Ovary (tissue), 9 donors: ENCODE data around the gene OR2G3. TPM values are rescaled to one million over a fixed set of nuclear protein-coding genes. Genes with fewer than 3 reads are reported as not detected.

Experiments
- DNase-seq, 5 donors: peaks; one replicate each; pipeline ENCODE4 v3.0.0-alpha.2; 2019 to 2020
- H3K27ac ChIP-seq, 2 donors: fragments of 200-600 bp; one replicate each; pipeline versions ENCODE4 v1.5.1 to v1.8.0; 2019 to 2022
- H3K27me3 ChIP-seq: fragments of 200-600 bp; one replicate; pipeline ENCODE4 v1.8.0; 2022
- H3K36me3 ChIP-seq: fragments of 200-600 bp; sonication (generic); one replicate; pipeline ENCODE4 v1.5.1; 2019
- H3K4me1 ChIP-seq: one replicate; pipeline ENCODE4 v1.8.1; 2013; ENCODE audit warnings: mild to moderate bottlenecking, moderate library complexity; ENCODE audit not compliant: insufficient read depth
- H3K4me3 ChIP-seq: fragments of 200-600 bp; sonication (generic); one replicate; pipeline ENCODE4 v1.5.1; 2017
- H3K9me3 ChIP-seq, 2 donors: fragments of 200-600 bp in 1 of 2; sonication (generic) in 1 of 2; one replicate each; pipeline versions ENCODE4 v1.5.1 to v1.8.1; 2013 to 2019; ENCODE audit warnings: mild to moderate bottlenecking in 1 of 2, moderate library complexity in 1 of 2
- EP300 ChIP-seq: sonication (generic); formaldehyde crosslinking; IDR thresholded peaks from one replicate; pipeline ENCODE4 v1.6.1; 2017; ENCODE audit warnings: antibody characterized with exemption
- POLR2A ChIP-seq: fragments of 450-650 bp; IDR thresholded peaks from one replicate; pipeline ENCODE4 v1.6.1; 2017; ENCODE audit warnings: antibody characterized with exemption, mild to moderate bottlenecking, moderate library complexity
- WGBS, 3 donors: extraction: QIAGEN DNeasy Blood & Tissue Kit in 1 of 3; methylation state at CpG; one replicate each; pipeline versions ENCODE4 v1.1.5 to v1.1.7; 2013 to 2017; 5-methylcytosine and 5-hydroxymethylcytosine counted together
- intact Hi-C, 4 donors: fragments of 100-400 bp; cut with DNase I; formaldehyde crosslinking; loops; one replicate each; pipeline versions ENCODE4 v1.11.0 to v1.15.1; 2022 to 2023
- polyA plus RNA-seq, 2 donors: library from polyadenylated mRNA; stranded (reverse); fragments of 200-250 nt in 1 of 2; fragments of 350-450 nt in 1 of 2; fragmentation: Illumina TruSeq in 1 of 2; extraction: RNeasy Lipid Tissue Mini Kit (QIAGEN cat#74804) in 1 of 2; gene quantifications; one replicate each; pipeline ENCODE4 v1.2.3, GENCODE V29; 2013 to 2014
- small RNA-seq: library from RNA; depleted of rRNA; stranded (forward); fragments of <200 nt; gene quantifications from one replicate; pipeline ENCODE3, GENCODE V24; 2016
- total RNA-seq, 7 donors: library from RNA; depleted of rRNA in 2 of 7; stranded (reverse); fragments of >200 nt in 2 of 7; fragmentation: NEBNext Ultra II Directional in 3 of 7; extraction: Animal tissue kit (Norgen Biotek cat#: 25700) in 3 of 7; gene quantifications; one replicate each; pipeline versions ENCODE4 v1.1.0 to v1.2.4, GENCODE V29; 2016 to 2023
- TF ChIP-seq, protein P1 (sequence below), 3 donors: fragments of 450-650 bp in 2 of 3; fragments of 200-600 bp in 1 of 3; IDR thresholded peaks; one replicate each; pipeline versions ENCODE4 v1.5.1 to v1.8.0; 2016 to 2022; ENCODE audit warnings: antibody characterized with exemption in 3 of 3, mild to moderate bottlenecking in 1 of 3
- donor health status: DM: no; HTN: no; CAD: no; lungs with moderate emphysema.
- donor health status: DM: no; HTN: no; CAD: no.
- donor health status: Bipolar disorder and iron deficiency.
- donor health status: DM: yes; HTN: yes; CAD: no.
- donor health status: DM: no; HTN: no; CAD: no.
- donor health status: DM: yes; HTN: yes; CAD: no.

Gene OR2G3
- total and polyA plus RNA-seq, 9 donors, result not detected

DNA sequence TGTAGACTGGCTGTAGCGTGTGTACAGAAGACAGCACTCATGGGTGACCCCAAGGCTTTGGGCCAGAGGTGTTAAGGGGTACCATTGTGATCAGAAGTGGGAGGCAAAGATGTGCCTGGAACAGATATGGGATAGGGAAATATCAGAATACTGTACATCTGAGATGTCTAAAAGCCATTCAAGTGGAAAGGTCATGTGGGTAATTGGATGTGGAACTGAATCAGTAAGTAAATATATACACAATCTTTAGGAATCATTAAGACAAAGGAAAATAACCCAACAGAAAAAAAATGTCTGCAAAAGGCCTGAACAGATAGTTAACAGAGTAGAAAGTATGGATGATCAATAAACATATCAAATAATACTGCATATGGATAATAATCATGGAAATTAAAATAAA, 47.7 kb downstream of the OR2G3 start:
- no peaks in the 10 kb centered on the region for H3K4me1 ChIP-seq
- no peaks in the 10 kb centered on the region for H3K9me3 ChIP-seq
- TF ChIP-seq, protein P1, sequence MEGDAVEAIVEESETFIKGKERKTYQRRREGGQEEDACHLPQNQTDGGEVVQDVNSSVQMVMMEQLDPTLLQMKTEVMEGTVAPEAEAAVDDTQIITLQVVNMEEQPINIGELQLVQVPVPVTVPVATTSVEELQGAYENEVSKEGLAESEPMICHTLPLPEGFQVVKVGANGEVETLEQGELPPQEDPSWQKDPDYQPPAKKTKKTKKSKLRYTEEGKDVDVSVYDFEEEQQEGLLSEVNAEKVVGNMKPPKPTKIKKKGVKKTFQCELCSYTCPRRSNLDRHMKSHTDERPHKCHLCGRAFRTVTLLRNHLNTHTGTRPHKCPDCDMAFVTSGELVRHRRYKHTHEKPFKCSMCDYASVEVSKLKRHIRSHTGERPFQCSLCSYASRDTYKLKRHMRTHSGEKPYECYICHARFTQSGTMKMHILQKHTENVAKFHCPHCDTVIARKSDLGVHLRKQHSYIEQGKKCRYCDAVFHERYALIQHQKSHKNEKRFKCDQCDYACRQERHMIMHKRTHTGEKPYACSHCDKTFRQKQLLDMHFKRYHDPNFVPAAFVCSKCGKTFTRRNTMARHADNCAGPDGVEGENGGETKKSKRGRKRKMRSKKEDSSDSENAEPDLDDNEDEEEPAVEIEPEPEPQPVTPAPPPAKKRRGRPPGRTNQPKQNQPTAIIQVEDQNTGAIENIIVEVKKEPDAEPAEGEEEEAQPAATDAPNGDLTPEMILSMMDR (IDR thresholded peaks at IDR 0.05), result no peak
- TF ChIP-seq EP300 (no peak), POLR2A (no peak)
- H3K27ac ChIP-seq, result no peak overlapping the region
- no peaks in the 10 kb centered on the region for H3K36me3 ChIP-seq
- no peaks in the 10 kb centered on the region for H3K27me3 ChIP-seq
- 68 to 77% (median 70%) methylated on average over 1 of the region's 1 CpG for WGBS, 3 donors
- intact Hi-C loops, result no loop called here
- no peak for DNase-seq
- H3K4me3 ChIP-seq, result no peak overlapping the region

Small RNA genes lying within 50 kb of the gene (small RNA-seq; reads per million reads assigned to genes)
- gene RF00026, result not detected

Other genes starting within 250 kb of the OR2G3 start
- 1 to 10 TPM in 6 of 7 donors, under 1 TPM in 1; 0.61 to 1.7 (median 1.2) TPM for gene NLRP3, start 189.4 kb upstream of the OR2G3 start, total RNA-seq
- gene NLRP3, start 189.4 kb upstream of the OR2G3 start, polyA plus RNA-seq, result 1 to 10 TPM in 1 of 2 donors, under 1 TPM in 1; 0.50 to 2.2 TPM
- not detected for gene OR2B11, start 147.5 kb upstream of the OR2G3 start, total RNA-seq
- gene OR2B11, start 147.5 kb upstream of the OR2G3 start, polyA plus RNA-seq, result not detected
- gene OR2C3, start 69.1 kb upstream of the OR2G3 start, total RNA-seq, result under 1 TPM in 1 of 7 donors, not detected in 6; 0.15 TPM
- under 1 TPM in 1 of 2 donors, not detected in 1; 0.04 TPM for gene OR2C3, start 69.1 kb upstream of the OR2G3 start, polyA plus RNA-seq
- under 1 TPM in 3 of 7 donors, not detected in 4; 0.13 to 0.42 (median 0.35) TPM for gene GCSAML, start 56.5 kb upstream of the OR2G3 start, total RNA-seq
- under 1 TPM; 0.05 to 0.52 TPM for gene GCSAML, start 56.5 kb upstream of the OR2G3 start, polyA plus RNA-seq
- not detected for gene OR2G2, start 17.2 kb upstream of the OR2G3 start, total RNA-seq
- gene OR2G2, start 17.2 kb upstream of the OR2G3 start, polyA plus RNA-seq, result not detected
- gene OR13G1, start 74.2 kb downstream of the OR2G3 start, total RNA-seq, result not detected
- not detected for gene OR13G1, start 74.2 kb downstream of the OR2G3 start, polyA plus RNA-seq
- gene OR6F1, start 111.1 kb downstream of the OR2G3 start, total RNA-seq, result not detected
- not detected for gene OR6F1, start 111.1 kb downstream of the OR2G3 start, polyA plus RNA-seq
- not detected for gene OR14K1, start 133.0 kb downstream of the OR2G3 start, total RNA-seq
- gene OR14K1, start 133.0 kb downstream of the OR2G3 start, polyA plus RNA-seq, result not detected
- gene OR14A2, start 142.6 kb downstream of the OR2G3 start, total RNA-seq, result not detected
- gene OR14A2, start 142.6 kb downstream of the OR2G3 start, polyA plus RNA-seq, result not detected
- gene OR1C1, start 155.0 kb downstream of the OR2G3 start, total RNA-seq, result not detected
- not detected for gene OR1C1, start 155.0 kb downstream of the OR2G3 start, polyA plus RNA-seq
- not detected for gene OR14A16, start 218.5 kb downstream of the OR2G3 start, total RNA-seq
- gene OR14A16, start 218.5 kb downstream of the OR2G3 start, polyA plus RNA-seq, result not detected
- gene OR11L1, start 236.3 kb downstream of the OR2G3 start, total RNA-seq, result not detected
- gene OR11L1, start 236.3 kb downstream of the OR2G3 start, polyA plus RNA-seq, result not detected